ENCODE measurements around the gene RBM39.

Gene RBM39

GRCh38 chr20:35710884-35711587 is 31.0 kb downstream of the RBM39 start:
- Histone ChIP-seq H3K4me3 (ENCODE audit: low read depth, low read length, poor library complexity, severe bottlenecking) (no peak overlapping the region), H4K20me1 (ENCODE audit: insufficient read depth, low read length) (peaks cover 11% of the 10 kb centered on the region; the same call in 1 of the 2 replicates), H3F3A (ENCODE audit: insufficient read depth, low read length) (peaks cover 33% of the 10 kb centered on the region; the same call in 1 of the 2 replicates), H2AFZ (ENCODE audit: low read length) (no peak overlapping the region), H3K4me2 (ENCODE audit: low read length) (no peak overlapping the region), H3K27ac (ENCODE audit: low read depth, low read length, poor library complexity, severe bottlenecking) (no peak overlapping the region), H3K4me1 (ENCODE audit: insufficient read depth, low read length, severe bottlenecking) (no peaks in the 10 kb centered on the region), H3K27me3 (ENCODE audit: insufficient read depth, low read length) (no peaks in the 10 kb centered on the region), H3K9ac (ENCODE audit: low read length) (no peak overlapping the region), H3K36me3 (ENCODE audit: insufficient read depth, low read length) (peaks cover 96% of the 10 kb centered on the region), H3K79me2 (ENCODE audit: insufficient read depth, low read length) (peaks cover 28% of the 10 kb centered on the region), H3K9me3 (ENCODE audit: low read length) (no peaks in the 10 kb centered on the region), H3K9me2 (ENCODE audit: low read depth, low read length) (no peaks in the 10 kb centered on the region)
- TF ChIP-seq EZH2 (IDR thresholded peaks at IDR 0.05; ENCODE audit: borderline replicate concordance, low read length), result no peak
- no peak for TF ChIP-seq CTCF (IDR thresholded peaks at IDR 0.05; ENCODE audit: low read length)

- Histone ChIP-seq H3K36me3 (ENCODE audit: insufficient read depth, low read length) (peaks cover 96% of the 10 kb centered on the region), H3K27ac (ENCODE audit: low read depth, low read length, poor library complexity, severe bottlenecking) (no peak overlapping the region), H2AFZ (ENCODE audit: low read length) (no peak overlapping the region), H3K9me2 (ENCODE audit: low read depth, low read length) (no peaks in the 10 kb centered on the region), H3K79me2 (ENCODE audit: insufficient read depth, low read length) (peaks cover 28% of the 10 kb centered on the region), H3F3A (ENCODE audit: insufficient read depth, low read length) (peaks cover 36% of the 10 kb centered on the region; the same call in 1 of the 2 replicates), H3K4me3 (ENCODE audit: low read depth, low read length, poor library complexity, severe bottlenecking) (no peak overlapping the region), H3K4me2 (ENCODE audit: low read length) (no peak overlapping the region), H3K9ac (ENCODE audit: low read length) (no peak overlapping the region), H3K27me3 (ENCODE audit: insufficient read depth, low read length) (no peaks in the 10 kb centered on the region), H3K4me1 (ENCODE audit: insufficient read depth, low read length, severe bottlenecking) (no peaks in the 10 kb centered on the region), H4K20me1 (ENCODE audit: insufficient read depth, low read length) (peaks cover 11% of the 10 kb centered on the region; the same call in 1 of the 2 replicates), H3K9me3 (ENCODE audit: low read length) (no peaks in the 10 kb centered on the region)
- no peak for TF ChIP-seq EZH2 (IDR thresholded peaks at IDR 0.05; ENCODE audit: borderline replicate concordance, low read length)
- no peak for TF ChIP-seq CTCF (IDR thresholded peaks at IDR 0.05; ENCODE audit: low read length)
These were observed 32.0 kb downstream of the RBM39 start for GRCh38 chr20:35710039-35710438.

- Histone ChIP-seq H3K79me2 (ENCODE audit: insufficient read depth, low read length) (peaks cover 28% of the 10 kb centered on the region), H4K20me1 (ENCODE audit: insufficient read depth, low read length) (peaks cover 11% of the 10 kb centered on the region; the same call in 1 of the 2 replicates), H3K9me3 (ENCODE audit: low read length) (no peaks in the 10 kb centered on the region), H3K4me3 (ENCODE audit: low read depth, low read length, poor library complexity, severe bottlenecking) (no peak overlapping the region), H3K9ac (ENCODE audit: low read length) (no peak overlapping the region), H2AFZ (ENCODE audit: low read length) (no peak overlapping the region), H3F3A (ENCODE audit: insufficient read depth, low read length) (peaks cover 41% of the 10 kb centered on the region), H3K4me2 (ENCODE audit: low read length) (no peak overlapping the region), H3K4me1 (ENCODE audit: insufficient read depth, low read length, severe bottlenecking) (no peaks in the 10 kb centered on the region), H3K9me2 (ENCODE audit: low read depth, low read length) (no peaks in the 10 kb centered on the region), H3K27me3 (ENCODE audit: insufficient read depth, low read length) (no peaks in the 10 kb centered on the region), H3K36me3 (ENCODE audit: insufficient read depth, low read length) (peaks cover 96% of the 10 kb centered on the region), H3K27ac (ENCODE audit: low read depth, low read length, poor library complexity, severe bottlenecking) (no peak overlapping the region)
- TF ChIP-seq EZH2 (IDR thresholded peaks at IDR 0.05; ENCODE audit: borderline replicate concordance, low read length) (no peak), CTCF (IDR thresholded peaks at IDR 0.05; ENCODE audit: low read length) (no peak)
These were observed 32.8 kb downstream of the RBM39 start for GRCh38 chr20:35709259-35709658.

Data from OCI-LY1 (cell line).